T-helper 9 cell (primary cell): ENCODE results near the gene ZNF136.

Experiments
- DNase-seq: peaks from one replicate; pipeline ENCODE4 v3.0.0-alpha.2; 2020

ZNF136 gene

GRCh38 chr19:12194827-12195731 is 32.2 kb downstream of the ZNF136 start:
- DNase-seq, result peak; percentile 34

- DNase-seq, result no peak
Measured at GRCh38 chr19:12198136-12198535, 35.2 kb downstream of the ZNF136 start.

GRCh38 chr19:12199757-12200419 is 37.0 kb downstream of the ZNF136 start:
- no peak for DNase-seq

- peak; percentile 34 for DNase-seq
Measured at GRCh38 chr19:12202250-12202649, 39.4 kb downstream of the ZNF136 start.

- DNase-seq, result no peak
Measured at GRCh38 chr19:12205296-12205695, 42.4 kb downstream of the ZNF136 start.

GRCh38 chr19:12208221-12208620 is 45.3 kb downstream of the ZNF136 start:
- no peak for DNase-seq

GRCh38 chr19:12217332-12217731 is 54.4 kb downstream of the ZNF136 start:
- DNase-seq, result no peak

GRCh38 chr19:12222980-12223630 is 60.2 kb downstream of the ZNF136 start:
- DNase-seq, result no peak

GRCh38 chr19:12224676-12225075 is 61.8 kb downstream of the ZNF136 start:
- no peak for DNase-seq

- DNase-seq, result no peak
Measured at GRCh38 chr19:12229990-12230389, 67.1 kb downstream of the ZNF136 start.

- no peak for DNase-seq
Measured at GRCh38 chr19:12230751-12231733, 68.1 kb downstream of the ZNF136 start.

- DNase-seq, result no peak
Measured at GRCh38 chr19:12232961-12233360, 70.1 kb downstream of the ZNF136 start.

GRCh38 chr19:12237143-12237839 is 74.4 kb downstream of the ZNF136 start:
- DNase-seq, result no peak
